CD14-positive monocyte (primary cell): ENCODE measurements around the gene PDE4B. TPM values are rescaled to one million over a fixed set of nuclear protein-coding genes. Genes with fewer than 3 reads are reported as not detected.

Experiments used
- DNase-seq, 3 donors: peaks; one replicate each; pipeline ENCODE4 v3.0.0-alpha.2; 2011 to 2022
- H2AFZ ChIP-seq: 2 replicates; pipeline ENCODE4 v1.6.0; 2012; ENCODE audit warnings: mild to moderate bottlenecking, low read depth, low read length, inconsistent platforms; ENCODE audit not compliant: insufficient read depth, poor library complexity, severe bottlenecking
- H3K27ac ChIP-seq, 2 donors: 1 replicate in 1 of 2; 2 replicates in 1 of 2; pipeline ENCODE4 v1.5.1; 2012 to 2013; ENCODE audit warnings: low read length in 2 of 2, control low read depth in 1 of 2, inconsistent platforms in 1 of 2, low read depth in 1 of 2, mild to moderate bottlenecking in 1 of 2
- H3K27me3 ChIP-seq, 2 donors: one replicate each; pipeline versions ENCODE4 v1.6.0 to v1.6.1; 2011 to 2013; ENCODE audit warnings: low read length in 2 of 2; ENCODE audit not compliant: control insufficient read depth in 2 of 2, insufficient read depth in 2 of 2
- H3K36me3 ChIP-seq, 2 donors: replicated peaks in 1 of 2; 1 replicate in 1 of 2; 2 replicates in 1 of 2; pipeline versions ENCODE4 v1.5.1 to v1.6.1; 2012 to 2013; ENCODE audit warnings: low read length in 2 of 2, control low read depth in 1 of 2, inconsistent platforms in 1 of 2, mild to moderate bottlenecking in 1 of 2; ENCODE audit not compliant: insufficient read depth in 2 of 2, control insufficient read depth in 1 of 2
- H3K4me1 ChIP-seq, 2 donors: 1 replicate in 1 of 2; 2 replicates in 1 of 2; pipeline versions ENCODE4 v1.5.1 to v1.6.1; 2012 to 2013; ENCODE audit warnings: low read length in 2 of 2, control low read depth in 1 of 2, inconsistent platforms in 1 of 2, mild to moderate bottlenecking in 1 of 2, moderate library complexity in 1 of 2; ENCODE audit not compliant: insufficient read depth in 2 of 2, control insufficient read depth in 1 of 2
- H3K4me2 ChIP-seq: replicated peaks from 2 replicates; pipeline ENCODE3; 2012; ENCODE audit warnings: low read length, moderate library complexity, mild to moderate bottlenecking; ENCODE audit not compliant: poor library complexity, severe bottlenecking; ENCODE audit errors: extremely low read depth
- H3K4me3 ChIP-seq, 3 experiments: fragments of 200-600 bp in 1 of 3; sonication (generic) in 1 of 3; replicated peaks in 1 of 3; 1 replicate in 2 of 3; 2 replicates in 1 of 3; pipeline ENCODE4 v1.5.1; 2011 to 2013; ENCODE audit warnings: low read length in 3 of 3, mild to moderate bottlenecking in 3 of 3, control low read depth in 2 of 3, low read depth in 2 of 3, inconsistent platforms in 1 of 3, moderate library complexity in 1 of 3
- H3K79me2 ChIP-seq: 2 replicates; pipeline ENCODE4 v1.6.0; 2012; ENCODE audit warnings: mild to moderate bottlenecking, control low read depth, inconsistent platforms, low read length, moderate library complexity; ENCODE audit not compliant: insufficient read depth
- H3K9ac ChIP-seq: 2 replicates; pipeline ENCODE4 v1.6.0; 2017; ENCODE audit warnings: low read length, mild to moderate bottlenecking; ENCODE audit not compliant: insufficient read depth, poor library complexity, severe bottlenecking
- H3K9me3 ChIP-seq, 2 donors: replicated peaks in 1 of 2; 1 replicate in 1 of 2; 2 replicates in 1 of 2; pipeline versions ENCODE4 v1.5.1 to v1.6.1; 2012 to 2013; ENCODE audit warnings: low read length in 2 of 2, control low read depth in 1 of 2; ENCODE audit not compliant: control insufficient read depth in 1 of 2, insufficient read depth in 1 of 2
- H4K20me1 ChIP-seq: 2 replicates; pipeline ENCODE4 v1.6.0; 2012; ENCODE audit warnings: mild to moderate bottlenecking, low read length, control low read depth, moderate library complexity; ENCODE audit not compliant: insufficient read depth
- H3K27ac Mint-ChIP-seq, 7 donors: one replicate each; pipeline ENCODE4 v1.8.0; 2020; ENCODE audit warnings: mild to moderate bottlenecking in 7 of 7, mixed read lengths in 7 of 7, moderate library complexity in 6 of 7, inconsistent platforms in 2 of 7
- H3K27me3 Mint-ChIP-seq, 3 donors: one replicate each; pipeline ENCODE4 v1.8.0; 2021 to 2022; ENCODE audit warnings: low read depth in 3 of 3, mild to moderate bottlenecking in 3 of 3, mixed read lengths in 3 of 3, moderate library complexity in 3 of 3, inconsistent platforms in 1 of 3
- H3K36me3 Mint-ChIP-seq, 2 donors: one replicate each; pipeline ENCODE4 v1.8.0; 2020; ENCODE audit warnings: mixed read lengths in 2 of 2, inconsistent platforms in 1 of 2, mild to moderate bottlenecking in 1 of 2
- H3K4me1 Mint-ChIP-seq: one replicate; pipeline ENCODE4 v1.8.0; 2020; ENCODE audit warnings: mild to moderate bottlenecking, mixed read lengths
- H3K4me3 Mint-ChIP-seq, 2 donors: one replicate each; pipeline ENCODE4 v1.8.0; 2020; ENCODE audit warnings: mild to moderate bottlenecking in 2 of 2, mixed read lengths in 2 of 2, moderate library complexity in 1 of 2
- H3K9me3 Mint-ChIP-seq, 7 donors: one replicate each; pipeline ENCODE4 v1.8.0; 2020 to 2022; ENCODE audit warnings: mixed read lengths in 7 of 7, mild to moderate bottlenecking in 6 of 7, moderate library complexity in 6 of 7, inconsistent platforms in 2 of 7
- CTCF ChIP-seq: fragments of 200-600 bp; IDR thresholded peaks from one replicate; pipeline ENCODE4 v1.8.0; 2022; ENCODE audit warnings: antibody characterized with exemption, mild to moderate bottlenecking
- intact Hi-C, 2 donors: fragments of 100-400 bp; cut with micrococcal nuclease; formaldehyde crosslinking; loops; one replicate each; pipeline versions ENCODE4 v1.15.0 to v1.15.1; 2023
- polyA plus RNA-seq, 3 donors: library from polyadenylated mRNA; depleted of rRNA in 1 of 3; unstranded in 2 of 3; stranded (reverse) in 1 of 3; fragments of 300-500 nt in 2 of 3; fragments of >200 nt in 1 of 3; fragmentation: Illumina TruSeq in 2 of 3; gene quantifications; 1 replicate in 2 of 3; 2 replicates in 1 of 3; pipeline ENCODE4 v1.2.3, GENCODE V29; 2012 to 2021

The PDE4B gene
- polyA plus RNA-seq, 3 donors: 17.2 to 52.8 (median 25.2) TPM

- H3K36me3 ChIP-seq: no peaks in the 10 kb centered on the region
- no peak overlapping the region for H2AFZ ChIP-seq
- H3K4me2 ChIP-seq: no peak overlapping the region
- no peak overlapping the region for H3K27ac ChIP-seq
- no peak overlapping the region for H3K27ac Mint-ChIP-seq
- intact Hi-C loops: no loop called here
- no peaks in the 10 kb centered on the region for H4K20me1 ChIP-seq
- H3K36me3 Mint-ChIP-seq: no peaks in the 10 kb centered on the region
- DNase-seq: no peak
- peaks cover 0 to 5% (median 2%) of the 10 kb centered on the region in 3 donors for H3K27me3 Mint-ChIP-seq
- H3K4me1 ChIP-seq: peaks cover 0 to 3% of the 10 kb centered on the region in 2 donors
- H3K4me3 Mint-ChIP-seq: no peak overlapping the region
- H3K4me3 ChIP-seq: no peak overlapping the region
- no peaks in the 10 kb centered on the region for H3K9me3 ChIP-seq
- peaks cover 0 to 2% (median 0%) of the 10 kb centered on the region in 7 donors for H3K9me3 Mint-ChIP-seq
- no peak for TF ChIP-seq CTCF
- no peaks in the 10 kb centered on the region for H3K79me2 ChIP-seq
- no peak overlapping the region for H3K9ac ChIP-seq
- peaks cover 5% of the 10 kb centered on the region for H3K4me1 Mint-ChIP-seq
- no peaks in the 10 kb centered on the region for H3K27me3 ChIP-seq
Observed at GRCh38 chr1:65938506-65938905, 145.8 kb downstream of the PDE4B start.

DNA sequence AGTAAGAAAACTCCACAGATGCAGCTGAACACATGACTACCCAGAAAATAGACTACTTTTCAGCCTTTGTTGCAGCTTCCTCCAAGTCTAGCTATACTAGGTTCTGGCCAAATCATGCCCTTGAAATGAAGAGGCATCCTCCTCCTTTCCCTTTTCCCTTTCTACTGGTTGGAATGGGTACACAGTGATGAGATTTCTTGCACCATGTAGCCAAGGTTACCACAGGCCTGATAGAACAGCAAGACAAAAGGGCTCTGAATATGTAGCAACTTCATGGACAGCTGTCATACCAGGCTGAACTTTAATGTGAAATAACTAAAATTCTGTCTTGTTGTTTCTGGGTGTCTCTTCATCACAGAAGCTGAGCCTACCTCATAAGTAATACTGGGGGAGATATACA is 146.5 kb downstream of the PDE4B start:
- Histone ChIP-seq H3K27ac (no peak overlapping the region), H3K4me3 (no peak overlapping the region), H3K4me2 (no peak overlapping the region), H3K36me3 (no peaks in the 10 kb centered on the region), H2AFZ (no peak overlapping the region), H4K20me1 (no peaks in the 10 kb centered on the region), H3K79me2 (no peaks in the 10 kb centered on the region), H3K27me3 (no peaks in the 10 kb centered on the region), H3K9me3 (no peaks in the 10 kb centered on the region), H3K4me1 (peaks cover 0 to 3% of the 10 kb centered on the region in 2 donors), H3K9ac (no peak overlapping the region)
- H3K4me3 Mint-ChIP-seq: no peak overlapping the region
- H3K9me3 Mint-ChIP-seq: peaks cover 0 to 2% (median 0%) of the 10 kb centered on the region in 7 donors
- peaks cover 0 to 5% (median 2%) of the 10 kb centered on the region in 3 donors for H3K27me3 Mint-ChIP-seq
- peak overlapping the region in 1 of 7 donors; percentile 6 for H3K27ac Mint-ChIP-seq
- no peak for DNase-seq
- no peaks in the 10 kb centered on the region for H3K36me3 Mint-ChIP-seq
- no peak for TF ChIP-seq CTCF
- intact Hi-C loops: no loop called here
- peaks cover 5% of the 10 kb centered on the region for H3K4me1 Mint-ChIP-seq
